ENCODE data around the gene ACR. TPM values are rescaled to one million over a fixed set of nuclear protein-coding genes. Genes with fewer than 3 reads are reported as not detected.

The ACR gene
- total and polyA plus RNA-seq, 2 of the 8 experiments (the other 6 are each of a cell fraction or from before 2014, with no cell fraction given): 0.56 TPM; not detected in 1

GRCh38 chr22:50725597-50725996, 12.4 kb upstream of the ACR start:
- H3K79me2 ChIP-seq (ENCODE audit: control insufficient read depth in 1 of 2, insufficient read depth in 2 of 2, low read length in 2 of 2): no peaks in the 10 kb centered on the region
- peaks cover 0 to 7% (median 0%) of the 10 kb centered on the region in 4 experiments; a peak in 2 of 7 replicates for H3K4me1 ChIP-seq (replicated peaks in 1 of 4; ENCODE audit: control insufficient read depth in 3 of 4, insufficient read depth in 4 of 4, low read length in 3 of 4)
- H3K9me3 ChIP-seq (ENCODE audit: insufficient read depth in 2 of 2, low read depth in 1 of 2, low read length in 1 of 2): no peaks in the 10 kb centered on the region
- FAIRE-seq (no peak), DNase-seq (ENCODE audit: low read depth in 1 of 2, low spot score in 2 of 2) (no peak)
- no peak overlapping the region for H3K23ac ChIP-seq (ENCODE audit: insufficient read length)
- no peak overlapping the region for H3K56ac ChIP-seq (replicated peaks; ENCODE audit: insufficient read length, low read depth, low read length)
- H4K5ac ChIP-seq (ENCODE audit: insufficient read length, low read depth, low read length): no peak overlapping the region
- no peak overlapping the region for H3K27ac ChIP-seq (ENCODE audit: low read depth, low read length)
- no peak overlapping the region for H2BK20ac ChIP-seq (ENCODE audit: low read length)
- no peak overlapping the region for H4K8ac ChIP-seq (ENCODE audit: extremely low read depth, insufficient read depth, low read length)
- no peak overlapping the region for H2BK15ac ChIP-seq (ENCODE audit: low read length)
- H3K18ac ChIP-seq (ENCODE audit: extremely low read depth, low read length): no peak overlapping the region
- TF ChIP-seq CBX8 (IDR thresholded peaks at IDR 0.05; ENCODE audit: borderline replicate concordance, low read depth, low read length) (no peak), KDM4A (IDR thresholded peaks at IDR 0.05; ENCODE audit: low read depth, low read length, severe bottlenecking) (no peak), EGR1 (IDR thresholded peaks at IDR 0.05; ENCODE audit: borderline replicate concordance, low read depth, low read length) (no peak), TBP (IDR thresholded peaks at IDR 0.05; ENCODE audit: low read depth, low read length) (no peak), TEAD4 (IDR thresholded peaks at IDR 0.05; ENCODE audit: low read depth, low read length) (no peak), JUND (IDR thresholded peaks at IDR 0.05; ENCODE audit: low read length) (no peak), SP1 (IDR thresholded peaks at IDR 0.05; ENCODE audit: low read depth, low read length) (no peak), GABPA (IDR thresholded peaks at IDR 0.05; ENCODE audit: borderline replicate concordance, insufficient read depth, low read length) (no peak), SRF (IDR thresholded peaks at IDR 0.05; ENCODE audit: low read depth, low read length) (no peak), POLR2AphosphoS5 (IDR thresholded peaks at IDR 0.05; ENCODE audit: low read depth, low read length) (no peak)
- no peak overlapping the region for H3K14ac ChIP-seq (ENCODE audit: insufficient read length)
- H3K23me2 ChIP-seq (ENCODE audit: low read depth, low read length): no peaks in the 10 kb centered on the region; the same call in none of the 2 replicates
- no peak overlapping the region for H3K4me2 ChIP-seq (ENCODE audit: insufficient read depth in 1 of 2, low read depth in 2 of 2, low read length in 2 of 2)
- H2BK5ac ChIP-seq (ENCODE audit: low read depth, low read length): no peak overlapping the region
- H2BK120ac ChIP-seq (replicated peaks; ENCODE audit: low read depth, low read length): no peak overlapping the region
- H2AK5ac ChIP-seq (ENCODE audit: low read depth, low read length): no peak overlapping the region
- CTCF ChIA-PET (ENCODE audit: partially characterized antibody): interaction anchor here (0.8 to 3.2 kb wide), 10 partner anchors 12 to 297 kb away, joined by 3 to 14 read pairs (median 4); partner anchors contain the start of gene SCO2
- H3K4me3 ChIP-seq (ENCODE audit: extremely low read depth in 1 of 4, insufficient read depth in 2 of 4, low read depth in 3 of 4, low read length in 4 of 4): no peak overlapping the region
- H4K20me1 ChIP-seq (replicated peaks in 1 of 2; ENCODE audit: control insufficient read depth in 1 of 2, insufficient read depth in 2 of 2, low read length in 2 of 2): peaks cover 19 to 29% of the 10 kb centered on the region in 2 experiments
- H4K91ac ChIP-seq (replicated peaks; ENCODE audit: insufficient read length, low read length): no peak overlapping the region
- POLR2A ChIA-PET (ENCODE audit: partially characterized antibody): no interaction called here
- H3K9ac ChIP-seq (replicated peaks in 1 of 4; ENCODE audit: extremely low read depth in 1 of 4, low read depth in 3 of 4, low read length in 3 of 4): no peak overlapping the region
- no peaks in the 10 kb centered on the region for H3K79me1 ChIP-seq (ENCODE audit: low read depth, low read length)
- no peak overlapping the region for H2AFZ ChIP-seq (ENCODE audit: low read length)
- no peak overlapping the region for H3K4ac ChIP-seq (replicated peaks; ENCODE audit: insufficient read length, low read depth, low read length)
- peaks cover 0 to 5% (median 2%) of the 10 kb centered on the region in 4 experiments; a peak in 3 of 8 replicates for H3K36me3 ChIP-seq (ENCODE audit: control insufficient read depth in 2 of 4, insufficient read depth in 4 of 4, low read length in 3 of 4)
- peaks cover 25 to 56% (median 45%) of the 10 kb centered on the region in 4 experiments for H3K27me3 ChIP-seq (replicated peaks in 1 of 4; ENCODE audit: control insufficient read depth in 3 of 4, extremely low read depth in 1 of 4, insufficient read depth in 3 of 4, low read length in 3 of 4)
- H2BK12ac ChIP-seq (ENCODE audit: low read depth, low read length): no peak overlapping the region
- 90% methylated on average over 7 of the region's 7 CpGs; no CpG with 5 or more reads in 1 of the 2 experiments for WGBS, 2 experiments (ENCODE audit: extremely low coverage in 1 of 2, insufficient coverage in 1 of 2, insufficient read length in 1 of 2, insufficient replicate concordance in 2 of 2, low coverage in 1 of 2, low lambda C conversion rate in 2 of 2, missing lambda C conversion rate in 1 of 2)

Data from H1 (cell line).